CD8-positive, alpha-beta memory T cell (primary cell): Measurements from ENCODE around the gene DPP6. TPM values are rescaled to one million over a fixed set of nuclear protein-coding genes. Genes with fewer than 3 reads are reported as not detected.

Experiments used
- CTCF ChIA-PET: fragments of 350-600 bp; sonication (Branson Sonifier 250); formaldehyde crosslinking; loops from one replicate; lab custom pipeline; 2021; ENCODE audit warnings: antibody characterized with exemption; lab: Charles Lee
- POLR2A ChIA-PET: fragments of 350-600 bp; sonication (Branson Sonifier 250); formaldehyde crosslinking; loops from one replicate; lab custom pipeline; 2021; ENCODE audit warnings: antibody characterized with exemption; lab: Charles Lee
- DNase-seq, 5 donors: peaks; one replicate each; pipeline versions ENCODE4 v3.0.0 to v3.0.0-alpha.2; 2020 to 2022; ENCODE audit warnings: mixed read lengths in 1 of 5
- H3K27ac ChIP-seq: one replicate; pipeline ENCODE4 v1.7.0; 2013; ENCODE audit warnings: low read depth, mild to moderate bottlenecking, low read length, moderate library complexity
- H3K27me3 ChIP-seq: 2 replicates; pipeline ENCODE4 v1.7.0; 2013; ENCODE audit warnings: low read length, mild to moderate bottlenecking; ENCODE audit not compliant: insufficient read depth, poor library complexity, severe bottlenecking
- H3K36me3 ChIP-seq: 2 replicates; pipeline ENCODE4 v1.7.0; 2013; ENCODE audit warnings: mild to moderate bottlenecking, low read length, moderate library complexity; ENCODE audit not compliant: insufficient read depth
- H3K4me1 ChIP-seq: 2 replicates; pipeline ENCODE4 v1.7.0; 2013; ENCODE audit warnings: mild to moderate bottlenecking, low read length, moderate library complexity; ENCODE audit not compliant: insufficient read depth
- H3K4me3 ChIP-seq: 2 replicates; pipeline ENCODE4 v1.7.0; 2013; ENCODE audit warnings: mild to moderate bottlenecking, low read length
- H3K9me3 ChIP-seq: 2 replicates; pipeline ENCODE4 v1.7.0; 2013; ENCODE audit warnings: mild to moderate bottlenecking, low read length
- H3K27ac Mint-ChIP-seq, 8 donors: one replicate each; pipeline ENCODE4 v1.8.0; 2020 to 2021; ENCODE audit warnings: mixed read lengths in 8 of 8, mild to moderate bottlenecking in 6 of 8, inconsistent platforms in 3 of 8, moderate library complexity in 3 of 8
- H3K27me3 Mint-ChIP-seq, 2 donors: one replicate each; pipeline ENCODE4 v1.8.0; 2020 to 2021; ENCODE audit warnings: mixed read lengths in 2 of 2, mild to moderate bottlenecking in 1 of 2, moderate library complexity in 1 of 2
- H3K36me3 Mint-ChIP-seq, 3 donors: one replicate each; pipeline ENCODE4 v1.8.0; 2020 to 2021; ENCODE audit warnings: mixed read lengths in 3 of 3, inconsistent platforms in 1 of 3, mild to moderate bottlenecking in 1 of 3
- H3K4me1 Mint-ChIP-seq, 3 donors: one replicate each; pipeline ENCODE4 v1.8.0; 2020 to 2021; ENCODE audit warnings: mixed read lengths in 3 of 3, inconsistent platforms in 1 of 3, mild to moderate bottlenecking in 1 of 3
- H3K4me3 Mint-ChIP-seq, 7 donors: one replicate each; pipeline ENCODE4 v1.8.0; 2020 to 2021; ENCODE audit warnings: mixed read lengths in 7 of 7, mild to moderate bottlenecking in 6 of 7, moderate library complexity in 4 of 7, inconsistent platforms in 2 of 7
- H3K9me3 Mint-ChIP-seq, 5 donors: one replicate each; pipeline ENCODE4 v1.8.0; 2020 to 2022; ENCODE audit warnings: mixed read lengths in 5 of 5, mild to moderate bottlenecking in 3 of 5, moderate library complexity in 2 of 5, inconsistent platforms in 1 of 5
- polyA plus RNA-seq: library from polyadenylated mRNA; unstranded; fragments of 300-500 nt; fragmentation: Illumina TruSeq; gene quantifications from one replicate; pipeline ENCODE4 v1.2.3, GENCODE V29; 2021
- total RNA-seq, 2 experiments: library from RNA; stranded (reverse); gene quantifications; one replicate each; pipeline ENCODE4 v1.2.3, GENCODE V29; 2021

The DPP6 gene
- total and polyA plus RNA-seq, 3 experiments from 2014 or later = not detected

- H3K9me3 ChIP-seq = no peaks in the 10 kb centered on the region
- H3K27ac ChIP-seq = no peak overlapping the region
- Mint-ChIP-seq H3K9me3 (peaks cover 1 to 13% (median 11%) of the 10 kb centered on the region in 5 donors), H3K36me3 (no peaks in the 10 kb centered on the region), H3K27ac (no peak overlapping the region), H3K4me3 (no peak overlapping the region), H3K27me3 (peaks cover 0 to 1% of the 10 kb centered on the region in 2 donors), H3K4me1 (no peaks in the 10 kb centered on the region)
- POLR2A ChIA-PET = no interaction called here
- no peaks in the 10 kb centered on the region for H3K4me1 ChIP-seq
- CTCF ChIA-PET = no interaction called here
- H3K4me3 ChIP-seq = no peak overlapping the region
- no peaks in the 10 kb centered on the region for H3K36me3 ChIP-seq
- no peak for DNase-seq
- H3K27me3 ChIP-seq = no peaks in the 10 kb centered on the region
Observed at GRCh38 chr7:154484943-154485342, 432.7 kb downstream of the DPP6 start.

- Mint-ChIP-seq H3K27ac (no peak overlapping the region), H3K4me3 (no peak overlapping the region), H3K36me3 (no peaks in the 10 kb centered on the region), H3K4me1 (no peaks in the 10 kb centered on the region), H3K9me3 (peaks cover 1 to 14% (median 7%) of the 10 kb centered on the region in 5 donors), H3K27me3 (peaks cover 0 to 1% of the 10 kb centered on the region in 2 donors)
- ChIA-PET CTCF (no interaction called here), POLR2A (no interaction called here)
- no peak overlapping the region for H3K27ac ChIP-seq
- no peaks in the 10 kb centered on the region for H3K27me3 ChIP-seq
- no peaks in the 10 kb centered on the region for H3K4me1 ChIP-seq
- H3K4me3 ChIP-seq = no peak overlapping the region
- H3K9me3 ChIP-seq = no peaks in the 10 kb centered on the region
- no peak for DNase-seq
- no peaks in the 10 kb centered on the region for H3K36me3 ChIP-seq
Observed at GRCh38 chr7:154489897-154490296, 437.7 kb downstream of the DPP6 start.

- no peak for DNase-seq
- Mint-ChIP-seq H3K27ac (no peak overlapping the region), H3K36me3 (no peaks in the 10 kb centered on the region), H3K27me3 (no peaks in the 10 kb centered on the region), H3K4me3 (no peak overlapping the region), H3K9me3 (peaks cover under 1 to 13% (median 5%) of the 10 kb centered on the region in 5 donors), H3K4me1 (no peaks in the 10 kb centered on the region)
- no peaks in the 10 kb centered on the region for H3K4me1 ChIP-seq
- H3K4me3 ChIP-seq = no peak overlapping the region
- H3K27me3 ChIP-seq = no peaks in the 10 kb centered on the region
- ChIA-PET CTCF (no interaction called here), POLR2A (no interaction called here)
- no peak overlapping the region for H3K27ac ChIP-seq
- no peaks in the 10 kb centered on the region for H3K9me3 ChIP-seq
- no peaks in the 10 kb centered on the region for H3K36me3 ChIP-seq
Observed at GRCh38 chr7:154493594-154493993, 441.4 kb downstream of the DPP6 start.

GRCh38 chr7:154497751-154498150 is 445.6 kb downstream of the DPP6 start:
- Mint-ChIP-seq H3K27ac (no peak overlapping the region), H3K36me3 (no peaks in the 10 kb centered on the region)

GRCh38 chr7:154503962-154504550 is 451.9 kb downstream of the DPP6 start:
- no peak overlapping the region for H3K4me3 Mint-ChIP-seq
- H3K9me3 ChIP-seq = no peaks in the 10 kb centered on the region
- ChIA-PET CTCF (interaction anchor here (1.0 kb wide), 1 partner anchor 9 kb away, joined by 5 read pairs; no protein-coding TSS in a partner anchor), POLR2A (no interaction called here)
- H3K4me1 ChIP-seq = no peaks in the 10 kb centered on the region
- no peak overlapping the region for H3K4me3 ChIP-seq
- no peak overlapping the region for H3K27ac ChIP-seq
- H3K36me3 ChIP-seq = no peaks in the 10 kb centered on the region
- DNase-seq = no peak
- no peaks in the 10 kb centered on the region for H3K4me1 Mint-ChIP-seq
- no peak overlapping the region for H3K27ac Mint-ChIP-seq
- peaks cover 0 to 12% (median 9%) of the 10 kb centered on the region in 5 donors for H3K9me3 Mint-ChIP-seq
- no peaks in the 10 kb centered on the region for H3K27me3 Mint-ChIP-seq
- no peaks in the 10 kb centered on the region for H3K36me3 Mint-ChIP-seq
- no peaks in the 10 kb centered on the region for H3K27me3 ChIP-seq

More at GRCh38 chr7:154497751-154498150, 445.6 kb downstream of the DPP6 start:
- no peak for DNase-seq
- Histone ChIP-seq H3K9me3 (no peaks in the 10 kb centered on the region), H3K4me3 (no peak overlapping the region), H3K27me3 (no peaks in the 10 kb centered on the region), H3K36me3 (no peaks in the 10 kb centered on the region), H3K4me1 (no peaks in the 10 kb centered on the region), H3K27ac (no peak overlapping the region)
- ChIA-PET CTCF (interaction anchor here (1.5 kb wide), 1 partner anchor 8 kb away, joined by 3 read pairs; no protein-coding TSS in a partner anchor), POLR2A (no interaction called here)
- Mint-ChIP-seq H3K27me3 (no peaks in the 10 kb centered on the region), H3K4me3 (no peak overlapping the region), H3K9me3 (peaks cover 0 to 23% (median 11%) of the 10 kb centered on the region in 5 donors), H3K4me1 (no peaks in the 10 kb centered on the region)

- H3K27ac ChIP-seq = no peak overlapping the region
- H3K36me3 ChIP-seq = no peaks in the 10 kb centered on the region
- Mint-ChIP-seq H3K9me3 (peaks cover 0 to 11% (median 9%) of the 10 kb centered on the region in 5 donors), H3K4me1 (no peaks in the 10 kb centered on the region), H3K36me3 (no peaks in the 10 kb centered on the region), H3K27me3 (no peaks in the 10 kb centered on the region), H3K27ac (no peak overlapping the region), H3K4me3 (no peak overlapping the region)
- H3K9me3 ChIP-seq = no peaks in the 10 kb centered on the region
- no peaks in the 10 kb centered on the region for H3K27me3 ChIP-seq
- no peaks in the 10 kb centered on the region for H3K4me1 ChIP-seq
- ChIA-PET CTCF (no interaction called here), POLR2A (no interaction called here)
- DNase-seq = no peak
- H3K4me3 ChIP-seq = no peak overlapping the region
Observed at GRCh38 chr7:154504918-154505317, 452.7 kb downstream of the DPP6 start.

- Histone ChIP-seq H3K27ac (no peak overlapping the region), H3K27me3 (no peaks in the 10 kb centered on the region), H3K9me3 (no peaks in the 10 kb centered on the region), H3K4me1 (no peaks in the 10 kb centered on the region), H3K4me3 (no peak overlapping the region), H3K36me3 (no peaks in the 10 kb centered on the region)
- Mint-ChIP-seq H3K4me3 (no peak overlapping the region), H3K4me1 (no peaks in the 10 kb centered on the region), H3K27ac (no peak overlapping the region), H3K9me3 (peaks cover 0 to 10% (median 8%) of the 10 kb centered on the region in 5 donors), H3K27me3 (no peaks in the 10 kb centered on the region), H3K36me3 (no peaks in the 10 kb centered on the region)
- ChIA-PET CTCF (interaction anchor here (1.0 kb wide), 1 partner anchor 8 kb away, joined by 3 read pairs; no protein-coding TSS in a partner anchor), POLR2A (no interaction called here)
- no peak for DNase-seq
Observed at GRCh38 chr7:154505362-154505761, 453.2 kb downstream of the DPP6 start.

GRCh38 chr7:154509192-154509591 is 457.0 kb downstream of the DPP6 start:
- no peak overlapping the region for H3K4me3 ChIP-seq
- Mint-ChIP-seq H3K36me3 (no peaks in the 10 kb centered on the region), H3K4me1 (no peaks in the 10 kb centered on the region), H3K9me3 (peaks cover 0 to 4% (median 2%) of the 10 kb centered on the region in 5 donors), H3K4me3 (no peak overlapping the region), H3K27me3 (no peaks in the 10 kb centered on the region), H3K27ac (no peak overlapping the region)
- H3K27me3 ChIP-seq = no peaks in the 10 kb centered on the region
- no peaks in the 10 kb centered on the region for H3K9me3 ChIP-seq
- ChIA-PET POLR2A (no interaction called here), CTCF (no interaction called here)
- no peak for DNase-seq
- no peaks in the 10 kb centered on the region for H3K36me3 ChIP-seq
- H3K27ac ChIP-seq = no peak overlapping the region
- H3K4me1 ChIP-seq = no peaks in the 10 kb centered on the region
